HepG2 (cell line): ENCODE measurements around the gene PSMG4. TPM values are rescaled to one million over a fixed set of nuclear protein-coding genes. Genes with fewer than 3 reads are reported as not detected.

ENCODE experiments used
- ATAC-seq: fragments of 200-7000 bp; cut with Tn5 transposase; 3 replicates; pipeline ENCODE4 v1.9.1; 2020; ENCODE audit warnings: mild to moderate bottlenecking, moderate library complexity
- BruUV-seq: library from RNA; stranded (reverse); fragments of 400-500 nt; replicated peaks from 2 replicates; lab custom pipeline; 2021; lab: Mats Ljungman, UMichigan
- CTCF ChIA-PET: fragments of 300-600 bp; formaldehyde crosslinking; extraction: SDS; loops from one replicate; lab custom pipeline; 2021; ENCODE audit warnings: low total read pairs, inconsistent platforms, low intra/inter-chr PET ratio; lab: Yijun Ruan, JAX
- POLR2A ChIA-PET: fragments of 350-600 bp; sonication (Branson Sonifier 250); formaldehyde crosslinking; loops from one replicate; lab custom pipeline; 2020; ENCODE audit warnings: antibody characterized with exemption, inconsistent platforms; lab: Yijun Ruan, JAX
- DNase-seq: peaks from one replicate; pipeline ENCODE4 v3.0.0-alpha.2; 2015; ENCODE audit warnings: low spot score
- FAIRE-seq: peaks from 3 replicates; lab custom pipeline; 2011; peaks lifted over from hg19 to GRCh38; lab: Jason Lieb, UNC
- H2AFZ ChIP-seq: one replicate; pipeline ENCODE4 v1.6.1; 2011; ENCODE audit warnings: low read length, inconsistent platforms
- H3K27ac ChIP-seq: fragments of 300-600 bp; 3 replicates; pipeline ENCODE4 v1.8.0; 2011; ENCODE audit warnings: mixed run types, mild to moderate bottlenecking, mixed read lengths, low read length, inconsistent platforms; ENCODE audit not compliant: insufficient read depth; ENCODE audit errors: extremely low read length
- H3K27me3 ChIP-seq, 2 experiments: fragments of 200-600 bp in 1 of 2; 2 replicates in 1 of 2; 3 replicates in 1 of 2; pipeline versions ENCODE4 v1.6.0 to v1.8.0; 2011; ENCODE audit warnings: low read length in 2 of 2, mild to moderate bottlenecking in 2 of 2, moderate library complexity in 2 of 2, inconsistent platforms in 1 of 2; ENCODE audit not compliant: insufficient read depth in 2 of 2, control insufficient read depth in 1 of 2
- H3K36me3 ChIP-seq, 2 experiments: fragments of 200-600 bp in 1 of 2; replicated peaks in 1 of 2; 2 replicates in 1 of 2; 3 replicates in 1 of 2; pipeline versions ENCODE4 v1.5.1 to v1.8.0; 2011; ENCODE audit warnings: low read length in 2 of 2, inconsistent platforms in 1 of 2; ENCODE audit not compliant: insufficient read depth in 2 of 2, control insufficient read depth in 1 of 2
- H3K4me1 ChIP-seq: 2 replicates; pipeline ENCODE4 v1.5.1; 2012; ENCODE audit warnings: low read length, inconsistent platforms; ENCODE audit not compliant: insufficient read depth
- H3K4me2 ChIP-seq: 2 replicates; pipeline ENCODE4 v1.6.0; 2011; ENCODE audit warnings: low read depth, low read length, inconsistent platforms
- H3K4me3 ChIP-seq, 3 experiments: fragments of 200-600 bp in 1 of 3; sonication (generic), shearing (Covaris generic) in 1 of 3; replicated peaks in 1 of 3; 2 replicates each; pipeline ENCODE4 v1.5.1; 2011 to 2016; ENCODE audit warnings: low read length in 3 of 3, inconsistent platforms in 2 of 3, low read depth in 2 of 3, mild to moderate bottlenecking in 2 of 3, control low read depth in 1 of 3, mixed read lengths in 1 of 3; ENCODE audit not compliant: insufficient read depth in 1 of 3
- H3K79me2 ChIP-seq: one replicate; pipeline ENCODE4 v1.6.1; 2011; ENCODE audit warnings: low read length, inconsistent platforms; ENCODE audit not compliant: insufficient read depth
- H3K9ac ChIP-seq: 2 replicates; pipeline ENCODE4 v1.6.0; 2011; ENCODE audit warnings: mild to moderate bottlenecking, low read depth, low read length, inconsistent platforms; ENCODE audit not compliant: insufficient read depth
- H3K9me3 ChIP-seq: 2 replicates; pipeline ENCODE4 v1.5.1; 2012; ENCODE audit warnings: mild to moderate bottlenecking, low read length
- H4K20me1 ChIP-seq: 2 replicates; pipeline ENCODE4 v1.6.0; 2011; ENCODE audit warnings: inconsistent platforms, mild to moderate bottlenecking, low read length, moderate library complexity; ENCODE audit not compliant: insufficient read depth
- CCDC6 ChIP-seq: sonication (generic); formaldehyde crosslinking; IDR thresholded peaks from 2 replicates; pipeline ENCODE4 v1.8.1; 2022; ENCODE audit warnings: mild to moderate bottlenecking, missing genetic modification reagents, moderate library complexity
- HNRNPLL ChIP-seq: fragments of 200-400 bp; formaldehyde crosslinking; IDR thresholded peaks from 2 replicates; pipeline ENCODE4 v1.6.1; 2017; ENCODE audit warnings: mild to moderate bottlenecking, low read depth, low read length; ENCODE audit not compliant: poor library complexity, severe bottlenecking
- KLF12 ChIP-seq: sonication (generic); formaldehyde crosslinking; IDR thresholded peaks from 2 replicates; pipeline ENCODE4 v1.4.0; 2020; ENCODE audit warnings: missing genetic modification reagents, borderline replicate concordance
- POLR2A ChIP-seq, 2 experiments: IDR thresholded peaks; 2 replicates each; pipeline ENCODE4 v1.6.1; 2011; ENCODE audit warnings: low read depth in 2 of 2, low read length in 2 of 2, mild to moderate bottlenecking in 1 of 2, moderate library complexity in 1 of 2; ENCODE audit not compliant: insufficient read depth in 1 of 2
- SP1 ChIP-seq, 2 experiments: fragments of 450-650 bp in 1 of 2; sonication (generic) in 1 of 2; formaldehyde crosslinking in 1 of 2; IDR thresholded peaks; 2 replicates each; pipeline versions ENCODE4 v1.4.0 to v1.6.1; 2016 to 2020; ENCODE audit warnings: missing genetic modification reagents in 1 of 2
- ZFP36L1 ChIP-seq: sonication (generic); formaldehyde crosslinking; IDR thresholded peaks from 2 replicates; pipeline ENCODE4 v1.8.0; 2022; ENCODE audit warnings: mild to moderate bottlenecking, missing genetic modification reagents, moderate library complexity
- ZNF567 ChIP-seq: sonication (generic); formaldehyde crosslinking; IDR thresholded peaks from 2 replicates; pipeline ENCODE4 v1.8.1; 2023; ENCODE audit warnings: mild to moderate bottlenecking, missing genetic modification reagents, borderline replicate concordance
- ZSCAN5A ChIP-seq: sonication (generic); formaldehyde crosslinking; IDR thresholded peaks from 2 replicates; pipeline ENCODE4 v1.8.0; 2022; ENCODE audit warnings: mild to moderate bottlenecking, missing genetic modification reagents, borderline replicate concordance
- WGBS: methylation state at CpG from one replicate; pipeline ENCODE4 v1.1.6; 2017; ENCODE audit warnings: low lambda C conversion rate; 5-methylcytosine and 5-hydroxymethylcytosine counted together
- in situ Hi-C: cut with HindIII; loops from 2 replicates; pipeline ENCODE4 v1.10.0; 2017; ENCODE audit warnings: low pct_unique_long_range_greater_than_20kb; ENCODE audit not compliant: extremely low pct_ligation_motif_present
- intact Hi-C: fragments of 100-400 bp; cut with micrococcal nuclease; formaldehyde crosslinking; loops from one replicate; pipeline ENCODE4 v1.10.0; 2022; ENCODE audit not compliant: unreplicated experiment
- polyA plus RNA-seq, 8 experiments: library from polyadenylated mRNA; depleted of rRNA in 3 of 8; stranded (reverse) in 7 of 8; unstranded in 1 of 8; fragments of >200 nt; fragmentation: Illumina TruSeq in 4 of 8; extraction: Trizol in 4 of 8; gene quantifications; 2 replicates each; pipeline versions ENCODE4 v1.2.1 to v1.2.3, GENCODE V29; 2011 to 2016; ENCODE audit warnings: low read depth in 4 of 8, missing spikeins in 1 of 8, mixed read lengths in 1 of 8; ENCODE audit not compliant: insufficient read depth in 1 of 8
- total RNA-seq, 5 experiments: library from RNA; depleted of rRNA; stranded (reverse); fragments of >200 nt; fragmentation: Illumina TruSeq; extraction: Trizol; gene quantifications; 2 replicates each; pipeline ENCODE4 v1.2.3, GENCODE V29; 2016; ENCODE audit warnings: low read depth in 1 of 5
- TF ChIP-seq, protein P1 (sequence below): sonication (generic); formaldehyde crosslinking; conservative IDR thresholded peaks from 2 replicates; pipeline ENCODE4 v1.8.1; 2023; ENCODE audit warnings: missing genetic modification reagents
- TF ChIP-seq, protein P2 (sequence below): IDR thresholded peaks from 2 replicates; pipeline ENCODE4 v1.6.1; 2016; ENCODE audit warnings: low read depth, borderline replicate concordance
- TF ChIP-seq, protein P3 (sequence below): sonication (generic); formaldehyde crosslinking; IDR thresholded peaks from 2 replicates; pipeline ENCODE4 v1.5.0; 2020; ENCODE audit warnings: missing genetic modification reagents

PSMG4 gene
- total and polyA plus RNA-seq, 2 of the 13 experiments (the other 11 are each of a cell fraction or from before 2014, with no cell fraction given), result 28.5 to 32.8 TPM

GRCh38 chr6:3281631-3282475 is 23.1 kb downstream of the PSMG4 start:
- no peaks in the 10 kb centered on the region for H4K20me1 ChIP-seq
- H3K27me3 ChIP-seq, result no peaks in the 10 kb centered on the region
- no peak for ATAC-seq
- TSS peak; percentile 26 for BruUV-seq
- no peak for FAIRE-seq
- no peak for DNase-seq
- no peak overlapping the region for H3K27ac ChIP-seq
- no peak overlapping the region for H3K4me3 ChIP-seq
- intact Hi-C loops (no loop called here), in situ Hi-C loops (loop anchor here (5.0 to 25.0 kb wide), 2 partner anchors 450 to 705 kb away; no protein-coding TSS in a partner anchor)
- no peak for TF ChIP-seq ZNF567 (CRISPR knock-in tag)
- TF ChIP-seq, protein P1, sequence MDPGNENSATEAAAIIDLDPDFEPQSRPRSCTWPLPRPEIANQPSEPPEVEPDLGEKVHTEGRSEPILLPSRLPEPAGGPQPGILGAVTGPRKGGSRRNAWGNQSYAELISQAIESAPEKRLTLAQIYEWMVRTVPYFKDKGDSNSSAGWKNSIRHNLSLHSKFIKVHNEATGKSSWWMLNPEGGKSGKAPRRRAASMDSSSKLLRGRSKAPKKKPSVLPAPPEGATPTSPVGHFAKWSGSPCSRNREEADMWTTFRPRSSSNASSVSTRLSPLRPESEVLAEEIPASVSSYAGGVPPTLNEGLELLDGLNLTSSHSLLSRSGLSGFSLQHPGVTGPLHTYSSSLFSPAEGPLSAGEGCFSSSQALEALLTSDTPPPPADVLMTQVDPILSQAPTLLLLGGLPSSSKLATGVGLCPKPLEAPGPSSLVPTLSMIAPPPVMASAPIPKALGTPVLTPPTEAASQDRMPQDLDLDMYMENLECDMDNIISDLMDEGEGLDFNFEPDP (CRISPR knock-in tag), result 0 out of 2 replicates have a peak, but pooled peaks have one; percentile 33
- TF ChIP-seq, protein P2, sequence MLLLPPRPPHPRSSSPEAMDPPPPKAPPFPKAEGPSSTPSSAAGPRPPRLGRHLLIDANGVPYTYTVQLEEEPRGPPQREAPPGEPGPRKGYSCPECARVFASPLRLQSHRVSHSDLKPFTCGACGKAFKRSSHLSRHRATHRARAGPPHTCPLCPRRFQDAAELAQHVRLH (CRISPR knock-in tag), result no peak
- no peak for TF ChIP-seq CCDC6 (CRISPR knock-in tag)
- TF ChIP-seq, protein P3, sequence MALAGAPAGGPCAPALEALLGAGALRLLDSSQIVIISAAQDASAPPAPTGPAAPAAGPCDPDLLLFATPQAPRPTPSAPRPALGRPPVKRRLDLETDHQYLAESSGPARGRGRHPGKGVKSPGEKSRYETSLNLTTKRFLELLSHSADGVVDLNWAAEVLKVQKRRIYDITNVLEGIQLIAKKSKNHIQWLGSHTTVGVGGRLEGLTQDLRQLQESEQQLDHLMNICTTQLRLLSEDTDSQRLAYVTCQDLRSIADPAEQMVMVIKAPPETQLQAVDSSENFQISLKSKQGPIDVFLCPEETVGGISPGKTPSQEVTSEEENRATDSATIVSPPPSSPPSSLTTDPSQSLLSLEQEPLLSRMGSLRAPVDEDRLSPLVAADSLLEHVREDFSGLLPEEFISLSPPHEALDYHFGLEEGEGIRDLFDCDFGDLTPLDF (CRISPR knock-in tag), result no peak
- no peak for TF ChIP-seq ZSCAN5A
- no peak for TF ChIP-seq HNRNPLL
- 0 out of 4 replicates have a peak, but pooled peaks of 1 of the 2 experiments have one; percentile 10 for TF ChIP-seq POLR2A (IDR thresholded peaks at IDR 0.05; ENCODE audit: insufficient read depth in 1 of 2, low read depth in 2 of 2, low read length in 2 of 2)
- TF ChIP-seq SP1 (IDR thresholded peaks at IDR 0.05), result no peak
- no peak for TF ChIP-seq SP1 (CRISPR knock-in tag; IDR thresholded peaks at IDR 0.05)
- no peak for TF ChIP-seq ZFP36L1 (CRISPR knock-in tag)
- no peak for TF ChIP-seq KLF12 (CRISPR knock-in tag)
- H3K4me2 ChIP-seq, result no peak overlapping the region
- whole genome bisulfite sequencing, result 95% methylated on average over 13 of the region's 13 CpGs
- H3K9me3 ChIP-seq, result no peaks in the 10 kb centered on the region
- H3K9ac ChIP-seq, result no peak overlapping the region
- ChIA-PET POLR2A (no interaction called here), CTCF (no interaction called here)
- no peaks in the 10 kb centered on the region for H3K4me1 ChIP-seq
- no peaks in the 10 kb centered on the region for H3K79me2 ChIP-seq
- peaks cover 29 to 57% of the 10 kb centered on the region in 2 experiments for H3K36me3 ChIP-seq
- no peak overlapping the region for H2AFZ ChIP-seq
